Stomach (tissue), 4 donors: ENCODE data around the gene CETP.

Source experiments
- EP300 ChIP-seq: sonication (generic); formaldehyde crosslinking; IDR thresholded peaks from one replicate; pipeline ENCODE4 v1.6.1; 2017; ENCODE audit warnings: antibody characterized with exemption
- POLR2A ChIP-seq, 4 donors: fragments of 450-650 bp; IDR thresholded peaks; one replicate each; pipeline ENCODE4 v1.6.1; 2016; ENCODE audit warnings: antibody characterized with exemption in 4 of 4, control low read depth in 2 of 4, mild to moderate bottlenecking in 1 of 4, moderate library complexity in 1 of 4
- TF ChIP-seq, protein P1 (sequence below), 7 experiments: fragments of 450-650 bp in 4 of 7; fragments of 200-600 bp in 3 of 7; sonication (generic) in 3 of 7; IDR thresholded peaks; one replicate each; pipeline ENCODE4 v1.5.1; 2016 to 2019; ENCODE audit warnings: antibody characterized with exemption in 7 of 7, control low read depth in 2 of 7, mild to moderate bottlenecking in 1 of 7

GRCh38 chr16:56983211-56983751 is 21.5 kb downstream of the CETP start:
- TF ChIP-seq, protein P1, sequence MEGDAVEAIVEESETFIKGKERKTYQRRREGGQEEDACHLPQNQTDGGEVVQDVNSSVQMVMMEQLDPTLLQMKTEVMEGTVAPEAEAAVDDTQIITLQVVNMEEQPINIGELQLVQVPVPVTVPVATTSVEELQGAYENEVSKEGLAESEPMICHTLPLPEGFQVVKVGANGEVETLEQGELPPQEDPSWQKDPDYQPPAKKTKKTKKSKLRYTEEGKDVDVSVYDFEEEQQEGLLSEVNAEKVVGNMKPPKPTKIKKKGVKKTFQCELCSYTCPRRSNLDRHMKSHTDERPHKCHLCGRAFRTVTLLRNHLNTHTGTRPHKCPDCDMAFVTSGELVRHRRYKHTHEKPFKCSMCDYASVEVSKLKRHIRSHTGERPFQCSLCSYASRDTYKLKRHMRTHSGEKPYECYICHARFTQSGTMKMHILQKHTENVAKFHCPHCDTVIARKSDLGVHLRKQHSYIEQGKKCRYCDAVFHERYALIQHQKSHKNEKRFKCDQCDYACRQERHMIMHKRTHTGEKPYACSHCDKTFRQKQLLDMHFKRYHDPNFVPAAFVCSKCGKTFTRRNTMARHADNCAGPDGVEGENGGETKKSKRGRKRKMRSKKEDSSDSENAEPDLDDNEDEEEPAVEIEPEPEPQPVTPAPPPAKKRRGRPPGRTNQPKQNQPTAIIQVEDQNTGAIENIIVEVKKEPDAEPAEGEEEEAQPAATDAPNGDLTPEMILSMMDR (IDR thresholded peaks at IDR 0.05), result no peak
- no peak for TF ChIP-seq POLR2A (IDR thresholded peaks at IDR 0.05)
- no peak for TF ChIP-seq EP300
